GM19328 (cell line): ENCODE measurements around the gene CCNF.
"Not testable (repeated sequence)": the region's sequence is repeated elsewhere in the genome, so short reads cannot be mapped to it uniquely, and the experiment has no call there.

ENCODE experiments used
- ATAC-seq: cut with Tn5 transposase; IDR thresholded peaks from one replicate; pipeline ENCODE4 v1.9.1; 2021; ENCODE audit warnings: mild to moderate bottlenecking, moderate library complexity; ENCODE audit not compliant: unreplicated experiment

CCNF gene

GRCh38 chr16:2471016-2471652, 41.9 kb downstream of the CCNF start, which contains the start of gene NTN3:
Gene NTN3, plus strand, starts transcription at chr16:2471297. Its CDS starts 405 bp downstream, at chr16:2471702.
- no peak for ATAC-seq

GRCh38 chr16:2471653-2472487, 42.6 kb downstream of the CCNF start:
- no peak for ATAC-seq

GRCh38 chr16:2472488-2472864, 43.2 kb downstream of the CCNF start:
- no peak for ATAC-seq

GRCh38 chr16:2472885-2473445, 43.7 kb downstream of the CCNF start:
- no peak for ATAC-seq

- no peak for ATAC-seq
Measured at GRCh38 chr16:2473446-2473926, 44.2 kb downstream of the CCNF start.

GRCh38 chr16:2473999-2474876, 45.0 kb downstream of the CCNF start:
- peak; percentile 13 for ATAC-seq

- peak; percentile 64 for ATAC-seq
Measured at GRCh38 chr16:2474877-2475412, 45.7 kb downstream of the CCNF start, which contains the start of gene TBC1D24. Gene TBC1D24, plus strand, starts transcription at chr16:2475127. Its CDS starts 21,022 bp downstream, at chr16:2496149.

GRCh38 chr16:2475413-2476344, 46.4 kb downstream of the CCNF start:
- ATAC-seq: no peak

GRCh38 chr16:2476345-2476720, 47.1 kb downstream of the CCNF start:
- ATAC-seq: no peak

- no peak for ATAC-seq
Measured at GRCh38 chr16:2476741-2477140, 47.5 kb downstream of the CCNF start.

- ATAC-seq: no peak
Measured at GRCh38 chr16:2477327-2477726, 48.1 kb downstream of the CCNF start.

- no peak for ATAC-seq
Measured at GRCh38 chr16:2478279-2478678, 49.0 kb downstream of the CCNF start.

- ATAC-seq: not testable (repeated sequence)
Measured at GRCh38 chr16:2479996-2480395, 50.7 kb downstream of the CCNF start.

GRCh38 chr16:2480948-2481347, 51.7 kb downstream of the CCNF start:
- no peak for ATAC-seq

GRCh38 chr16:2481676-2482075, 52.4 kb downstream of the CCNF start:
- ATAC-seq: no peak

- ATAC-seq: no peak
Measured at GRCh38 chr16:2482249-2482648, 53.0 kb downstream of the CCNF start.

GRCh38 chr16:2482708-2483534, 53.7 kb downstream of the CCNF start:
- no peak for ATAC-seq
